GM21447 (cell line): ENCODE results near the gene NHLRC1.

Experiments
- ATAC-seq: cut with Tn5 transposase; IDR thresholded peaks from one replicate; pipeline ENCODE4 v1.9.1; 2021; ENCODE audit not compliant: unreplicated experiment

The NHLRC1 gene

DNA sequence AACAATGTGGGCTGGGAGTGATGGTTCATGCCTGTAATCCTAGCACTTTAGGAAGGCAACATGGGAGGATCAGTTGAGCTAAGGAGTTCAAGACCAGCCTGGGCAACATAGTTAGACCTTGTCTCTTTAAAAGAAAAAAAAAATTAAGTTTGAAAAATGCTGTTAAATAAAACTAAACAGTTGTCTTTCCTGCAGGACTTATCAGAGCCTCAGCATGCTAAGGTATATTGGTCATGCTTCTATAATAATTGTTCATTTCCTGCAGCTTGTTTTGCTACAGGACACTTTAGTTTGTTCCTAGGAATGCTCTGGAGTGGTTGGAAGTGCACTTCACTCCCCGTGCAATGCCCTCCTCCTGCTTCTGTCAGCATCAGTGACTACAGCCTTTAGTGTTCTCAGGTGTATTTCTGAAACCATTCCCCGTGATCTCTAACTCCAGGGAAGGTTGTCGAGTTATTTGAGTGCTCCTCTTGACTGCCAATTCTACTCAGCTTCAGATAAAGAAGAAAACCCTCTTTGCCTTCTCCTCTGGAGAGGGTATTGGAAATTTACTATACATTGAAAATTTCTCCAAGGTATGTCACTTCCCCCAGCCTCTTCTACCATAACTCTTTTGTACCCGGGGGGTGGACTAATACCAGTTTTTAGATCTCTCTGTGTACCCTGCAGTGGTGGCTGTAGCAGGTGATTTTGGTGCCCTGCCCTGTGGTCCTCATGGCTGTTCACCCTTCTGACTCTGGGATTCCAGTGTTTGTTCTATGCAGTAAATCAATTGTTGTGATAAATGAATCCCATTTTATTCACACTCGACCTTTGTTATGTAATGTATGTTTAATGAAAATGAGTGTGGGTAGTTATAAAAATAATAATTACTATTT, 33.8 kb downstream of the NHLRC1 start:
- no peak for ATAC-seq

DNA sequence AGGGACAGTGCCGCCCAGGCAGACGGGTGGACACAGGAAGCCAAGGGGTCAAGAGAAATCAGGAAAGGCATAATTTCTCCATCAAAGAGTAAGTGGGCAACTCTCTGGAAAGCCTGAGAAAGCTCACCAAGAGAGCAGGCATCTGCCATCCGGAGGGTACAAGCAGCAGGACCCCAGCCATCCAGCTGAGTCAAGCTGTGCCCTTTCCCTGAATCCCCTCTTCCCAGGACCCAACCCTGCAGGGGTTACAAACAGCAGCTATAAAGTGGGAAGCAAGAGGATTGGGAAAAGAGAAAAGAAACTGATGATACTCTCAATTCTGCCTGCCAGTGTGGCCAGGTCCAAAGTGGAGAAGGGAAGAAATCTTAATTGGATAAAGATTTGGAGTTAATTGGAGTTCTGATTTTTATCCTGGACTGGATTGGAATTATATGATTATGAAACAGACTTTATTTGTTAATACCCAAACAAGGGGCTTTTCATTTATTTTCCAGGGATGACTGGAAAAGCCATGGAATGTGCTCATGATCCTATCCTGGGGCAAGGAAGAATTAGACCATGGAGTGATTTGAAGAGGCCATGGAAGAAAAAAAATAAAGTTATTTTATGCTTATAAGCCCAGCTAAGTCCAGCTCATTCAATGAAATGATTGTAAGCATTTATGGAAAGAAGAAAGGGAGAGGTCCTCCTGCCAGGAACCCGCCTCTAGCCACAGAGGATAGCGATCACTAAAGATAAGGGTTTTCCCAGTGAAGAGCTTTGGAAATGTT, 34.9 kb downstream of the NHLRC1 start:
- ATAC-seq, result no peak

DNA sequence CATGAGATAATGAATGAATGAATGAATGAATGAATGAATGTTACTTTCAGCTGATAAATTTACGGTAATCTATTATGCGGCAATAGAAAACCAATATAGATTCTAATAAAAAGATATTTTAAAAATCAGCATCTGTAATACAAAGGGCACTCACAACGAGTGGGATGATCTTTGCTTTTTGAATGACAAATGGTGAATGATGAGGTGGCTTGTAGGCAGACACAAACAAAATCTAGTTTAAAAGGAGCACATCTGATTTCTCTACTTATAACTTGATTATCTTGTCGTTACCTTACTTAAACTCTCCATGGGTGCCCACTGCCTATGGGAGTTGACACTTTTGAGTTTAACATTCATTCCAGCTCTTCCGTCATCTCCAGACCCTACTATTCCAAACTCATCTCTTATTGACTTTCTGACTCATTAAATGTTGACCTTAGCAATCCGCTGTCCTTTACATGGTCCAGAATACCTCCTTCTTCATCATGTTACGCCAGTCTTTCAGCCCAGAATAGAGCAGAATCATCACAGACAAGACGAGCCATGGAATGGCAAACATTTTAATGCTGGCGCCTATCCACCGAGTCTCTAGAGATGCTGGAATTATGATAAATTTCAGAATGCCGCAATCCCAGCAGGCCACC, 41.3 kb downstream of the NHLRC1 start:
- ATAC-seq, result no peak

GRCh38 chr6:18080544-18080943, 41.9 kb downstream of the NHLRC1 start:
- ATAC-seq, result no peak

- no peak for ATAC-seq
Observed at GRCh38 chr6:18078866-18079265, 43.6 kb downstream of the NHLRC1 start.

DNA sequence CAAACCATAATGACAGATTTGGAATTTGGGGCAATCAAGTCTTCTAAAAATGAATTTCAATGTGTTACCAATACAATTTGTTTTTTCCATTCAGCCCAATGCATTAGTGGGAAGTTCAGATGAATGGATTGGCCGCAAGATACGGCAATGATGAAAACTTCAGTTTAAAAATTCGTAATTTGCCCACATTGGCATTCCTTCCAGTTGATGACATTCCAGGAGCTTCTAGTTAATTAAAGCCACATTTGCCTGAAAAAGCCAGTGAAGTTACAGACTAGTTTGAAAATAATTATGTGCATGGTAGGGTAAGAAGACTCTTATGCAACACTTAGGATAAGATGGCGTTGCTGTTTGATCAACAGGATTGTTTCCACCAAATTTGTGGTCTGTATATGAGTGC, 46.2 kb downstream of the NHLRC1 start:
- ATAC-seq, result no peak

DNA sequence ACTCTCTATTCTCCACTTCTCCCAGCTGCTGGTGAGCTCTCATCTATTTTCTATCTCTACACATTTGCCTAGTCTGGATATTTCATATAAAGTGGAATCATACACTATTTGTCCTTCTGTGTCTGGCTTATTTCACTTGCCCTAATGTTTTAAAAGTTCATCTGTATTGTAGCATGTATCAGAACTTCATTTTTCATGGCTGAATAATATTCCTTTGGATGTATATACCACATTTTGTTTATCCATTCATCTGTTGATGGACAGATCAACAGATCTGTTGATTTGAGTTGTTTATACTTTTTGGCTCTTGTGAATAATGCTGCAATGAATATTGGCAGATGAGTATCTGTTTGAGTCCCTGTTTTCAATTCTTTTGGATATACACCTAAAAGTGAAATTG, 49.6 kb downstream of the NHLRC1 start:
- ATAC-seq, result no peak

DNA sequence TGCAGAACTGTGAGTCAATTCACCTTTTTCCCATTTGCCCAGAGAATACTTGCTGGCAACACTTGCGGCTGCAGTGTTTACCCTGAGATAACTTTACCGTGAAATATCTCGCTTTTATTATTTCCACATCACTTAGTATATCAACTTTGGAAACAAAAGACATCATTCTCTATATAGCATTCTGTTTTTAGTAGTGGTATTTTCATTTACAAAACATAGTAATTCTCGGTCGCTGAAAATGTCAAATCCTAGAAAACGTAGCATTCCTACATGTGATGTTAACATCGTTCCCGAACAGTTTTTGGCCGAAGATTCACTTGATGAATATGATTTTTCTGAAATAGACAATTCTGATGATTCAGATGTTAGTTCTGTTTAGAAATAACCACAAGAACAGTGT, 52.0 kb downstream of the NHLRC1 start:
- ATAC-seq, result no peak
